CD4-positive, alpha-beta T cell treated with Interleukin-10 for 1 hour (primary cell): Measurements from ENCODE around the gene DLX3.
A peak's percentile ranks its signal among the peaks of the same experiment; 100 is the strongest.

Source experiments
- DNase-seq: peaks from one replicate; pipeline ENCODE4 v3.0.0-alpha.2; 2020

DLX3 gene

DNA sequence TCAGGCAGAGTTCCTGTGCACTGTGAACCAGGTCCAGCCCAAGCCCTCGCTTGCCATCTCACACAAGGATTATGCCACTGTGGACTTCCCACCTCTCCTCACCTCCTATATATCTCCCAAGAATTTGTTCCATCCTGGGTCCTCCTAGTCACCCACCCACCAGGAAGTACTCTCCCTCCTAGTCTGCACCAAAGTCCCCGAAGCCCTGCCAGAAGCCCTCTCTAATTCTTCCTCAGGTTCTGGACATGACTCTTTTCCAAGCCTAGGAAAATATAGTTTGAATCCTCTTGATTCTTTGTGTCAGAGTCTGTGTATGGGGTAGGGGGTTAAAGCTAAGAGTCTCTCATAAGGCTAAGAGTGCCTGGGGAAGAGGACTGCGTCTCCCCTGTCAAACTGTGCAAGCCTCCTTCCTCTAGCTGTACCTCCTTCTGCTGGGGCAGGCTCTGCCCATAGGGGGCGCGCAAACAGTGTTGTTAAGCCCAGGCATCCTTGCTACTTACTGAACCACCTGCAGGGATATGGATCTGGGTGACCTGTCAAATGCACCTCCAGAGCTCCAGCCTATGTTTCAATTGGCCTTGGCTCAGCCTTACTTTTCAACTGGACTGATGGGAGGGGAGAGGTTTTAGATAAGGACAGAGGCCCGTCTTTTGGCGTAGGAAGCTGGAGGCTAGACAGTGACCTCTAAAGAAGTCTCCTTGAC lies 42.7 kb downstream of the DLX3 start:
- DNase-seq = peak; percentile 81

DNA sequence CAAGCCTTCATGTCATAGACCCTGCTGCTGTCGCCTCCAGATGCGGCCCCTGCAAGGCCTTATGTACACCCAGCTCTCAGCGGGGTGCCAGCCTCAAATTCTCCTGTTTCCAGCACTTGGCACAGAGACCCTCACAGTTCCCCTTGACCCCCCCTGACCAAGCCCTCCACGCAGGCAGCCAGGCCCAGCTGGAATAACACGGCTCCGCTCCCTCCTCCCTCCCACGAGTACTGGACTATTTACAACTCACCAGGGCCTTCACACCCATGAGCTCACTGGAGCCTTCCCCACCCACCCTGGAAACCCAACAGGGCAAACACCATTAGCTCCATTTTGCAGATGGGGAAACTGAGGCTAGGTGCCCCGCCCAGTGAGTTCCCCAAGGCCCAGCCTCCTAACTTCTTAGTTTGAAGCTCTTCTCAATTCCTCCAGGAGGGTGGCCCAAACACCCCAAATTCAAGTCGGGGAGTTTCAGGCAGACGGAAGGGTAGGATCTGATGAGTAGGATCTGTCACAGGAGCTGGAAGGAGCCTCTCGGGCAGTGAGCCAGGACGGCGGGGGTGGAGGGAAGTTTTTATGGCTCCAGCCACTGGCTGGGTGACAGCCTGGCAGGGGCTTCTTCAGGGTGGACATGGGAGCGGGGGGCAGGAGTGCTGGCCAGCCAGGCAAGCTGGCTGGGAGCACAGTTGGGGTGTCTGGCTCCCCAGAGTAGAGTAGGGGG lies 43.5 kb downstream of the DLX3 start:
- DNase-seq = no peak

DNA sequence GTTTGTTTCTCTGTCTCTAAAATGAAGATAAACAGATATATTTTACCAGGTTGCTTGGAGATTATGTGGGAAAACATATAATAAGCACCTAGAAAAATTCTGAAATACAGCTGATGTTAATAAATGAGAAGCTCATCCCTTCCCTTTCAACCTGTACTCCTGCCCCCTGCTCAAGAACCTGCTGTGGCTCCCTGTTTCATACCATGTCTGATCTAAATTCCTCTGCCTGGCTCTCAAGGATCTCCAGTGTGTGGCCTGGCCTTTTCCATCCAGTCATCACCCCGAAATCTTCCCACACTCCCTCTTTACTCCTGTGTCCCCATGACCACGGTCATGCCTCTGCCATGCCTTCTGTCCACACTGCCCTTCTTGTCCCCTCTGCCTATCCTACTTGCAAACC lies 45.4 kb downstream of the DLX3 start:
- DNase-seq = no peak

DNA sequence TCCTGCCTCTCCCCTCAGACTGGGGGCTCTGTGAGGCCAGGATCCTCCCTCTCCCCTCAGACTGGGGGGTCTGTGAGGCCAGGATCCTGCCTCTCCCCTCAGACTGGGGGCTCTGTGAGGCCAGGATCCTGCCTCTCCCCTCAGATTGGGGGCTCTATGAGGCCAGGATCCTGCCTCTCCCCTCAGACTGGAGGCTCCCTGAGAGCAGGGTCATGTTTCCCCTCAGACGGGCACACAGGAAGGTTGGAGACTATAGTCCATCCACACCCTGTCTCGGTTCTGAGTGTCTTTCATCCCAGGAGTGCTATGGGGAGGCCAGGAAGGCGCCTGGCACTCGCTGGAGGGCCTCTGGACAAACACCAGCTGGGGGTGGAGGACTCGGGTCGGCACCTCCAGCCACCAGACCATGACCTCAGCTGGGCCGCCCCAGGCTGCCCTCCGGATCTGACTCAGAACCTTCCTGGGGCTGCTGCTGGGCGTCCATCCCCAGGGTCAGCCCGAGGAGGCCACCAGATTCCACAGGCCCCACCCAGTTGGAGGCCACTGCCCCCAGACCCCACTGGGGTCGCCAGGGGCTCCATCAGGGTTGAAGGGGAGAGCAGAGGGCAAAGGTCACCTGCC lies 48.0 kb downstream of the DLX3 start:
- no peak for DNase-seq

DNA sequence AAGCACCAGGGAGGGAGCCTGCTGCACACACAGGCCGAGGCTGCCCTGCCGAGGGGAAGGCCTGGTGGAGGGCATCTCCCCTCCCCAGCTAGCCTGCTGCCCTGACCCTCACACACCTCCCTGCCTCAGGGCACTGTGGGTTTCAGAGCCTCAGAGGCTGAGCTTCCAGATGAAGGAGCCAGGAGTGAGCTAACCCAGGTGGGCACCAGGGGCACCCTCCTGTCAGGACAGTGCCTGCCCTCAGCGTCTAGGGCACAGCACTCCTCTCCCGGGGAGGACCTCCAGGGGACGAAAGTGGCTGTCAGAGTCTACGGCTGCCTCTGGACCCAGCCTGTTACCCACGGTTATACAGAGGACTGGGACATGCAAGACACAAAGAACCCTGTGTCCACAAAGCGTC lies 48.8 kb downstream of the DLX3 start:
- DNase-seq = no peak

DNA sequence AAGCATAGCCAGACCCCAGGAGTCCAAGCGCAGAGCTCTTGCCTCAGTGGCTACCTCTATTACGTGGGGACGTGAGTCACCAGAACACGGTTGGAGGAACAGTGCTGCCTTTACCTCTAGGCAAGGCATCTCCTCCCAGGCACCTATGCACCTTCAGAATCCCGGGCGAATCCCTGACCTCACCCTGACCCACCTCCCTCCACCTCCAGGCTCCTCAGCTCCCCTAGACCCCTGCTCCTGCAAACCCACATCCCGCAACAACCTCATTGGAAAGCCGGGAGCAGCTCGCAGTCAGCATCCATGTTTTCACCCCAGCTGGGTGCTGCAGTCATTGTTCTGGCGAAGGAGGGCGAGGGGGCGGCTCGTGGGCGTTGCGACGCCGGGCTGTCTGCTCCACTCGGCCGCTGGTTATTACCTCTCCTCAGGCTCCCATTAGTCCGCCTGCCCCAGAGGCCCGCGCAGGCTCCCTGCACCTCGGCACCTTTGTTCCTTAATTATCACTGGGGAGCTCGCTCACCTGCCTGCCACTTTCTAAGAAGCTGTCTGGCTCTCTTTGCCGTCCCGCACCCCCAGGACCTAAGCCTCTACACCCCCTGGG lies 50.7 kb downstream of the DLX3 start:
- no peak for DNase-seq

DNA sequence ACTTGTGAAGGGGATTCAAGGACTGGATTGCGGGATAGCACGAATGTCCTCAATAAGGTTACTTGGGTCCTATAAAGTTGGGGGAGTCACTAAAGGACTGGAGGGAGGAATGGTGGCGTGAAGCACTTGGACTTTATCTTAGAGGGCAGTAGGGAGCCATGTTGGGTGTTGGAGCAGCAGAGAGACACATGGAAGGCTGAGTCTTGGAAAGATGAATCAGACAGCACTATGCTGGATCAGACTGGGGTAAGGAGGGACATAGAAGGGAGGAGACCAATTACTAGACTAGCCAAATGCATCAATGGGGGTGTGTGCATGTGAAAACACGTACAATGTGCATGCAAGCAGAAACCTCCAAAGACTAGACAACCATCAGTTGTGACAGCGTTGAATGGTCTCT lies 52.1 kb downstream of the DLX3 start:
- DNase-seq = no peak

DNA sequence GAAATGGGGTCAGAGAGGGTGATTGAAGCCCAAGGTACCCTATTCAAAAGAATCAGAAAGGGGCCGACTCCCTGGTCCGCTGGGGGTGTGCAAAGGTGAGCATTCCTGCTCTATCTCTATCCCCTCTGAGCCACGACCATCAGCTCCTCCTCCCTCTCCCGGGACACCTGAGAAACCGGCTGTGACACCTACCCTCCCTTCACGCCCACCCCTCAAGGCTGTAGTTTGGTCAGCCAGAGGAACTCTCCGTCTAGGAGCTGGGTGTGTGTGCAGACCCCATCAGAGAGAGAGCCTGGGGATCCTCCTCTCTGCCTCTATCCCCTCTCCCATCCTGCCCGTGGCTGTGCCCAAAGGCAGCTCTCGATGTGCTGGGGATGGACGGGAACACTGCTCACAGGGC lies 53.6 kb downstream of the DLX3 start:
- no peak for DNase-seq
